DOHH2 (cell line): Measurements from ENCODE around the gene SLC6A11.

ENCODE experiments used
- H3F3A ChIP-seq: fragments of 200-600 bp; sonication (generic), shearing (Covaris generic); 2 replicates; pipeline ENCODE4 v1.6.0; 2016; ENCODE audit warnings: antibody characterized with exemption, mild to moderate bottlenecking; ENCODE audit not compliant: control insufficient read depth, insufficient read depth
- H3K27ac ChIP-seq: fragments of 200-600 bp; sonication (generic); 2 replicates; pipeline ENCODE4 v1.5.1; 2014; ENCODE audit warnings: low read depth, mild to moderate bottlenecking, low read length, moderate library complexity
- H3K27me3 ChIP-seq: fragments of 200-600 bp; sonication (generic); 2 replicates; pipeline ENCODE4 v1.6.1; 2014; ENCODE audit warnings: mild to moderate bottlenecking, low read length, mixed read lengths; ENCODE audit not compliant: control insufficient read depth
- H3K36me3 ChIP-seq: fragments of 200-600 bp; sonication (generic); 2 replicates; pipeline ENCODE4 v1.6.1; 2014; ENCODE audit warnings: mild to moderate bottlenecking, low read length, moderate library complexity, mixed read lengths; ENCODE audit not compliant: control insufficient read depth
- H3K4me1 ChIP-seq: fragments of 200-600 bp; sonication (generic); 2 replicates; pipeline ENCODE4 v1.6.1; 2014; ENCODE audit warnings: mild to moderate bottlenecking, low read length, mixed read lengths; ENCODE audit not compliant: control insufficient read depth
- H3K4me2 ChIP-seq: fragments of 200-600 bp; sonication (generic); 2 replicates; pipeline ENCODE4 v1.6.0; 2014; ENCODE audit warnings: mild to moderate bottlenecking, low read length, moderate library complexity
- H3K4me3 ChIP-seq: fragments of 200-600 bp; sonication (generic); 2 replicates; pipeline ENCODE4 v1.5.1; 2014; ENCODE audit warnings: mild to moderate bottlenecking, low read length, mixed read lengths
- H3K79me2 ChIP-seq: fragments of 200-600 bp; sonication (generic); 2 replicates; pipeline ENCODE4 v1.6.1; 2014; ENCODE audit warnings: mild to moderate bottlenecking, low read length, mixed read lengths; ENCODE audit not compliant: control insufficient read depth
- H3K9me2 ChIP-seq: fragments of 200-600 bp; sonication (generic); replicated peaks from 2 replicates; pipeline ENCODE4 v1.6.1; 2014; ENCODE audit warnings: mild to moderate bottlenecking, low read length, mixed read lengths; ENCODE audit not compliant: control insufficient read depth
- H3K9me3 ChIP-seq: fragments of 200-600 bp; sonication (generic); 2 replicates; pipeline ENCODE4 v1.6.1; 2014; ENCODE audit warnings: antibody characterized with exemption, low read length, mixed read lengths; ENCODE audit not compliant: control insufficient read depth, insufficient read depth
- H4K20me1 ChIP-seq: fragments of 200-600 bp; sonication (generic); 2 replicates; pipeline ENCODE4 v1.6.0; 2014; ENCODE audit warnings: low read depth, mild to moderate bottlenecking, antibody characterized with exemption, low read length, moderate library complexity; ENCODE audit not compliant: control insufficient read depth, insufficient read depth
- CTCF ChIP-seq: fragments of 200-600 bp; sonication (generic); IDR thresholded peaks from one replicate; pipeline ENCODE4 v1.5.1; 2014; ENCODE audit warnings: antibody characterized with exemption, mild to moderate bottlenecking, low read depth, low read length; ENCODE audit not compliant: poor library complexity, severe bottlenecking
- EZH2phosphoT487 ChIP-seq: fragments of 200-600 bp; sonication (generic); IDR thresholded peaks from 2 replicates; pipeline ENCODE4 v1.6.1; 2017; ENCODE audit warnings: borderline replicate concordance, mild to moderate bottlenecking, antibody characterized with exemption, low read length, moderate library complexity, mixed read lengths

The SLC6A11 gene

DNA sequence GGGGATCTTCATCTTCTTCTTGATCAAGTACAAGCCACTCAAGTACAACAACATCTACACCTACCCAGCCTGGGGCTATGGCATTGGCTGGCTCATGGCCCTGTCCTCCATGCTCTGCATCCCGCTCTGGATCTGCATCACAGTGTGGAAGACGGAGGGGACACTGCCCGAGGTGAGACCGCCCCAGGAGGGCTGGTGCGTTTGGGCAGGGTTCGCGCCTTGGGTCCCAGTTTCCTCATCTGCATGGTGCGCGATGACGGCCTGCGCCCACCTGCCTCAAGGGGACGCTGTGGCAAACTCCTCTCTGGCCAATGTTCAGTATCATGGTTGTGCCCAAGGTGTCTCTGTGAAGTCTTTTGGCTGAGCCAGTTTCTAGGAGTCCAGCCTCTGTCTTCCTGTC lies 119.0 kb downstream of the SLC6A11 start:
- no peak for TF ChIP-seq CTCF
- TF ChIP-seq EZH2phosphoT487: no peak
- no peaks in the 10 kb centered on the region for H4K20me1 ChIP-seq
- no peaks in the 10 kb centered on the region for H3K27me3 ChIP-seq
- no peaks in the 10 kb centered on the region for H3K4me1 ChIP-seq
- H3K9me3 ChIP-seq: no peaks in the 10 kb centered on the region
- no peaks in the 10 kb centered on the region for H3F3A ChIP-seq
- no peaks in the 10 kb centered on the region for H3K79me2 ChIP-seq
- no peak overlapping the region for H3K27ac ChIP-seq
- no peak overlapping the region for H3K4me3 ChIP-seq
- no peaks in the 10 kb centered on the region for H3K36me3 ChIP-seq
- H3K4me2 ChIP-seq: no peak overlapping the region
- H3K9me2 ChIP-seq: no peaks in the 10 kb centered on the region

DNA sequence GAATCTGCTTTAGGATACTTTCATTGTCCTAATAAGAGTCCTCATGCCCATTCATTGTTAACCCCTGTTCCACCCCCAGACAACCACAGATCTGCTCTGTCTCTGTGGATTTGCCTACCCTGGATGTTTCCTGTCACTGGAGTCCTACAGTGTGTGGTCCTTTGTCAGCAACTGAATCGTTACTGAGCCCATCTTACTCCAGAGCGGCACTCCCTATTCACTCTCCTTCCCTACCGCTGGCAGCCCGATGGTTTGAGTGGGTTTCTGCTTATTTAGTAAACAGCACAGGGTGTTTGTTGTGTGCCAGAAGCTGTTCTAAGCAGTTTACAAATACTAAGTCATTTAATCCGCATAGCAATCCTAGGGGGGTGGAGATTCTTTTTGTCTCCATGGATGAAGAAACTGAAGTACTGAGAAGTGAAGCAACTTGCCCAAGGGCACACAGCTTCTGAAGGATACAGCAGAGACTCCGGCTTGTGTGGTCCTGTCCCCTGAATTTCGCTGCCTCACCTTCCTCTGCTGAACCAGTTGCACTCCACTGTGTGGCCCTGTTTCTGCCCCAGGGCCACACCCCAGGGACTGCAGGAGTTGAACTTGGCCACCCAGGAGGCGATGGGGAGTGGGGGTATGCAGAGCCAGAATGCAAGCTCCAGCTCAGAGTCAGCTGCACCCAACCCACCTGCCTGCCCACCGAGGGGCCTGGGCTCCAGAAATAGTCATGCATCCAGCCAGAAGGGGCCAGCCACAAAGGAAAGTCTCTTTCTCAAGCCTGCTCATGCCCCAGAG lies 120.0 kb downstream of the SLC6A11 start:
- Histone ChIP-seq H3F3A (no peaks in the 10 kb centered on the region), H3K9me3 (no peaks in the 10 kb centered on the region), H3K79me2 (no peaks in the 10 kb centered on the region), H3K36me3 (no peaks in the 10 kb centered on the region), H3K27ac (no peak overlapping the region), H3K27me3 (no peaks in the 10 kb centered on the region), H3K4me3 (no peak overlapping the region), H3K9me2 (no peaks in the 10 kb centered on the region), H3K4me1 (no peaks in the 10 kb centered on the region), H4K20me1 (no peaks in the 10 kb centered on the region), H3K4me2 (no peak overlapping the region)
- TF ChIP-seq EZH2phosphoT487 (no peak), CTCF (no peak)

DNA sequence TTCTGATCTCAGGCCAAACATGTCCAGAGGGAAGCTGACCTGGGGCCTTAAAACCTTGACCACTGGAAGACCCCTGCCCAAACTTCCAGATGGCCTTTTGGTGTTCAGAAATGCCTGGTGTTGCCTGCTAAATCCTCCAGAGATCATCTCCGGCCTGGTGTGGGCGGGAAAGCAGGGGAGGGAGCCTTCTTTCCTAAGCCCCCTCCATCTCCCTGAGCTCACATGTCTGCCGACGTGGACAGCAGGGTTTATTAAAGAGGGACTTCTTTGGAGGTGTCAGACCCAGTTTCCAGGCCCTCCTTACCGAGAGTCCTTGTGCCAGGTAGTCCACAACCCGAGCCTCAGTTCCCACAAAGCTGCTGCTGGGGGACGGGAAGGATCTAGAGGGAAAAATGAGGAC lies 120.7 kb downstream of the SLC6A11 start:
- Histone ChIP-seq H3K9me3 (no peaks in the 10 kb centered on the region), H3F3A (no peaks in the 10 kb centered on the region), H3K9me2 (no peaks in the 10 kb centered on the region), H3K4me1 (no peaks in the 10 kb centered on the region), H3K36me3 (no peaks in the 10 kb centered on the region), H3K27ac (no peak overlapping the region), H3K4me3 (no peak overlapping the region), H4K20me1 (no peaks in the 10 kb centered on the region), H3K4me2 (no peak overlapping the region), H3K79me2 (no peaks in the 10 kb centered on the region), H3K27me3 (no peaks in the 10 kb centered on the region)
- TF ChIP-seq EZH2phosphoT487 (no peak), CTCF (no peak)
